MM.1S (cell line): ENCODE measurements around the gene TSPAN19.

ENCODE experiments used
- DNase-seq: peaks from one replicate; pipeline ENCODE4 v3.0.0-alpha.2; 2015
- H2AFZ ChIP-seq: fragments of 300-600 bp; sonication (generic); 2 replicates; pipeline ENCODE4 v1.6.0; 2016; ENCODE audit warnings: antibody characterized with exemption, low read length
- H3F3A ChIP-seq: fragments of 300-600 bp; sonication (generic); 2 replicates; pipeline ENCODE4 v1.6.1; 2016; ENCODE audit warnings: mild to moderate bottlenecking, antibody characterized with exemption, low read length, moderate library complexity, mixed read lengths; ENCODE audit not compliant: insufficient read depth
- H3K27ac ChIP-seq: fragments of 300-600 bp; sonication (generic); 2 replicates; pipeline ENCODE4 v1.5.1; 2016; ENCODE audit warnings: mild to moderate bottlenecking, low read length
- H3K27me3 ChIP-seq: fragments of 300-600 bp; sonication (generic); replicated peaks from 2 replicates; pipeline ENCODE4 v1.6.0; 2016; ENCODE audit warnings: low read length; ENCODE audit not compliant: insufficient read depth
- H3K36me3 ChIP-seq: fragments of 300-600 bp; sonication (generic); replicated peaks from 2 replicates; pipeline ENCODE4 v1.6.1; 2016; ENCODE audit warnings: mild to moderate bottlenecking, low read length, mixed read lengths; ENCODE audit not compliant: insufficient read depth
- H3K4me1 ChIP-seq: fragments of 300-600 bp; sonication (generic); 2 replicates; pipeline ENCODE4 v1.6.1; 2016; ENCODE audit warnings: low read length, mixed read lengths
- H3K4me2 ChIP-seq: fragments of 300-600 bp; sonication (generic); 2 replicates; pipeline ENCODE4 v1.6.0; 2016; ENCODE audit warnings: low read depth, low read length
- H3K4me3 ChIP-seq: fragments of 300-600 bp; sonication (generic); 2 replicates; pipeline ENCODE4 v1.5.1; 2016; ENCODE audit warnings: low read length, mixed read lengths
- H3K79me2 ChIP-seq: fragments of 300-600 bp; sonication (generic); 2 replicates; pipeline ENCODE4 v1.6.1; 2016; ENCODE audit warnings: mixed run types, low read length, mixed read lengths
- H3K9ac ChIP-seq: fragments of 300-600 bp; sonication (generic); 2 replicates; pipeline ENCODE4 v1.6.1; 2016; ENCODE audit warnings: low read length, mixed read lengths
- H3K9me2 ChIP-seq: fragments of 300-600 bp; sonication (generic); replicated peaks from 2 replicates; pipeline ENCODE4 v1.6.1; 2016; ENCODE audit warnings: mild to moderate bottlenecking, low read length, mixed read lengths; ENCODE audit not compliant: insufficient read depth
- H3K9me3 ChIP-seq: fragments of 300-600 bp; sonication (generic); replicated peaks from 2 replicates; pipeline ENCODE4 v1.6.1; 2016; ENCODE audit warnings: mild to moderate bottlenecking, low read length, mixed read lengths; ENCODE audit not compliant: insufficient read depth
- H4K20me1 ChIP-seq: fragments of 300-600 bp; sonication (generic); 2 replicates; pipeline ENCODE4 v1.6.1; 2016; ENCODE audit warnings: mild to moderate bottlenecking, low read length, moderate library complexity, mixed read lengths; ENCODE audit not compliant: insufficient read depth
- EZH2 ChIP-seq: fragments of 300-600 bp; sonication (generic); optimal IDR thresholded peaks from 2 replicates; pipeline ENCODE3; 2017; ENCODE audit warnings: low read depth, mild to moderate bottlenecking, antibody characterized with exemption, low read length, mixed read lengths
- EZH2phosphoT487 ChIP-seq: fragments of 300-600 bp; sonication (generic); IDR thresholded peaks from 2 replicates; pipeline ENCODE4 v1.6.1; 2018; ENCODE audit warnings: antibody characterized with exemption, low read length
- TF ChIP-seq, protein P1 (sequence below): fragments of 300-600 bp; sonication (generic); IDR thresholded peaks from 2 replicates; pipeline ENCODE4 v1.5.1; 2016; ENCODE audit warnings: antibody characterized with exemption, low read length, mixed read lengths

The TSPAN19 gene

DNA sequence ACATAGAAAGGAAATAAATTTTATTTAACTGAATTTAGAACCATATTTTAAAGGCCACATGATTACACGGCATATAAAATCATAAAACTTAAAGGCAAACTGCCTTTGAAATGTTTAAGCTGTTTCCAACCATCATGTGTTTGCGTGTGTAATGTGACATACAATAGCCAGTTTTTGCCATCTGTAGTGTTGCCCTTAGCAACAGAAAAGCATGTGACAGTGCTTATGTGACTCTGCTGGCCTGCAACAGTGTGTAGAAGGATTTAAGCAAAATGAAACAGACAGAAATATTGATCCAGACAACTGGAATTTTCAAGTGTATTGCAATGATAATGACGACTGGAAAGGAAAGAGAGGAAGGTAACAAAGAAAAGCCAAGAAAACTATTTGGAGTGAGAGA is 49.5 kb downstream of the TSPAN19 start:
- Histone ChIP-seq H4K20me1 (no peaks in the 10 kb centered on the region), H3K4me1 (no peaks in the 10 kb centered on the region), H3K4me3 (no peak overlapping the region), H3F3A (no peaks in the 10 kb centered on the region), H3K79me2 (no peaks in the 10 kb centered on the region), H3K9ac (no peak overlapping the region), H2AFZ (no peak overlapping the region), H3K36me3 (no peaks in the 10 kb centered on the region), H3K4me2 (no peak overlapping the region), H3K9me3 (no peaks in the 10 kb centered on the region), H3K27me3 (no peaks in the 10 kb centered on the region), H3K27ac (no peak overlapping the region), H3K9me2 (no peaks in the 10 kb centered on the region)
- no peak for DNase-seq
- TF ChIP-seq EZH2 (no peak), EZH2phosphoT487 (no peak)
- TF ChIP-seq, protein P1, sequence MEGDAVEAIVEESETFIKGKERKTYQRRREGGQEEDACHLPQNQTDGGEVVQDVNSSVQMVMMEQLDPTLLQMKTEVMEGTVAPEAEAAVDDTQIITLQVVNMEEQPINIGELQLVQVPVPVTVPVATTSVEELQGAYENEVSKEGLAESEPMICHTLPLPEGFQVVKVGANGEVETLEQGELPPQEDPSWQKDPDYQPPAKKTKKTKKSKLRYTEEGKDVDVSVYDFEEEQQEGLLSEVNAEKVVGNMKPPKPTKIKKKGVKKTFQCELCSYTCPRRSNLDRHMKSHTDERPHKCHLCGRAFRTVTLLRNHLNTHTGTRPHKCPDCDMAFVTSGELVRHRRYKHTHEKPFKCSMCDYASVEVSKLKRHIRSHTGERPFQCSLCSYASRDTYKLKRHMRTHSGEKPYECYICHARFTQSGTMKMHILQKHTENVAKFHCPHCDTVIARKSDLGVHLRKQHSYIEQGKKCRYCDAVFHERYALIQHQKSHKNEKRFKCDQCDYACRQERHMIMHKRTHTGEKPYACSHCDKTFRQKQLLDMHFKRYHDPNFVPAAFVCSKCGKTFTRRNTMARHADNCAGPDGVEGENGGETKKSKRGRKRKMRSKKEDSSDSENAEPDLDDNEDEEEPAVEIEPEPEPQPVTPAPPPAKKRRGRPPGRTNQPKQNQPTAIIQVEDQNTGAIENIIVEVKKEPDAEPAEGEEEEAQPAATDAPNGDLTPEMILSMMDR: no peak

DNA sequence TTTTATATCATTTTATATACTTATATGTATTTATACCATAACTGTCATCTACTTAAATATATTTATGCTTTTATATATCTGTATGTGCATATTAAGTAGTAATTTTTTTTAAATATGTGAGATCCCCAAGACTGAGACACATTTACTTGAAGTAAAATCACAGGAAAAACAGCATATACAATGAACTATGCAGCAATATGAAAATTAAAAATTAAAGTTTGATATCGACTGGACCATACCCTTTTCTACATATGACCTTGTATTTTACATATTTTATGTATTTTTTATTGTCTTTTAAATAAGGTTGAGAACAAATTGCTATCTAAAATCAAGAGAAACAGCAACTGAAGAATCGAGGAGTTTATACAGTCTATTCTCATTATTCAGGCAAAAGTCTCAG is 50.0 kb downstream of the TSPAN19 start:
- H3K36me3 ChIP-seq: no peaks in the 10 kb centered on the region
- H3K4me3 ChIP-seq: no peak overlapping the region
- TF ChIP-seq EZH2phosphoT487 (no peak), EZH2 (no peak)
- TF ChIP-seq, protein P1: no peak
- H2AFZ ChIP-seq: no peak overlapping the region
- no peaks in the 10 kb centered on the region for H3F3A ChIP-seq
- no peak for DNase-seq
- no peaks in the 10 kb centered on the region for H3K9me2 ChIP-seq
- no peaks in the 10 kb centered on the region for H3K9me3 ChIP-seq
- no peaks in the 10 kb centered on the region for H4K20me1 ChIP-seq
- no peak overlapping the region for H3K4me2 ChIP-seq
- H3K27me3 ChIP-seq: no peaks in the 10 kb centered on the region
- H3K4me1 ChIP-seq: no peaks in the 10 kb centered on the region
- H3K79me2 ChIP-seq: no peaks in the 10 kb centered on the region
- H3K9ac ChIP-seq: no peak overlapping the region
- H3K27ac ChIP-seq: no peak overlapping the region

DNA sequence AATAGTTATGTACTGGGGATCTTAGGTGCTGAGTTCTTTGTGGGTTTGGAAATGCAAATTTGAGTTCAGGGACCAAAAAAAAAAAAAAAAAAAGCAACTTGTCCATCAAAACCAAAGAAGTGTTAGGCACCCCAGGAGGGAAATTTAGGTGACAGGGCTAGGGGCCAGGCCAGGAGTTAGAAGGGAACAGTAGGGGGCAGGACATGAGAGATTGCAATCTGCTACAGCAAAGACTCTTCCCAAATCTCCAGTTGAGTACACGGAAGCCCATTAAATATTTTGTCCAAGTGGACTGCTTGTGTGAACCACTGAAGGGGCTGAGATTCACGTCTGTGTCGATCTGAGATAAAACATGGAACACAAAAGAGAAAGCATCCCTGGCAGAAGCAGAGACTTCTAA is 52.8 kb downstream of the TSPAN19 start:
- H3K9me2 ChIP-seq: no peaks in the 10 kb centered on the region
- no peaks in the 10 kb centered on the region for H3K4me1 ChIP-seq
- H3K4me3 ChIP-seq: no peak overlapping the region
- no peak for DNase-seq
- H3K27me3 ChIP-seq: no peaks in the 10 kb centered on the region
- no peak overlapping the region for H2AFZ ChIP-seq
- no peaks in the 10 kb centered on the region for H3K9me3 ChIP-seq
- H4K20me1 ChIP-seq: no peaks in the 10 kb centered on the region; the same call in 1 of the 2 replicates
- no peaks in the 10 kb centered on the region for H3K36me3 ChIP-seq
- TF ChIP-seq EZH2 (no peak), EZH2phosphoT487 (no peak)
- TF ChIP-seq, protein P1: no peak
- H3K27ac ChIP-seq: no peak overlapping the region
- no peak overlapping the region for H3K4me2 ChIP-seq
- H3F3A ChIP-seq: no peaks in the 10 kb centered on the region
- no peak overlapping the region for H3K9ac ChIP-seq
- H3K79me2 ChIP-seq: no peaks in the 10 kb centered on the region
